C1 segment of cervical spinal cord (tissue), 14 donors: ENCODE results near the gene ZNF771.
"Not testable (repeated sequence)": the region's sequence is repeated elsewhere in the genome, so short reads cannot be mapped to it uniquely, and the experiment has no call there.

Source experiments
- DNase-seq, 14 donors: peaks; one replicate each; lab custom pipeline; 2025; lab: John Stamatoyannopoulos, UW

ZNF771 gene

GRCh38 chr16:30375864-30376263, 31.5 kb upstream of the ZNF771 start:
- DNase-seq: no peak

DNA sequence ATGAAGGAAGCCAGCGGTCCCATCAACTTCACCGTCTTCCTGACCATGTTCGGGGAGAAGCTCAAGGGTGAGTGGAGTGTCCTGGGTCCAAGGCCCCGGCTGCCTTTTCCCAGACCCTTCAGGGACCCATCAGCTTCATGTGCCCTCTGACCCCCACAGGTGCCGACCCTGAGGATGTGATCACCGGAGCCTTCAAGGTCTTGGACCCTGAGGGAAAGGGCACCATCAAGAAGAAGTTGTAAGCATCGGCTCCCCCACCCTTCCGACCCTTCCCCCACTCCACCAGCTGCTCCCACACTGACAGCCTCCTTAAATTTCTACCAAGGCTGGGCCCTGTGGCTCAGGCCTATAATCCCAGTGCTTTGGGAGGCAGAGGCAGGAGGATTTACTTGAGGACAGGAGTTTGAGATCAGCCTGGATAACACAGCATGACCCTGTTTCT, 30.9 kb upstream of the ZNF771 start:
- no peak for DNase-seq

GRCh38 chr16:30377050-30377811, 30.2 kb upstream of the ZNF771 start:
- DNase-seq: peak in 5 of 14 donors; percentile 30 to 82 (median 73)

GRCh38 chr16:30377812-30378235, 29.6 kb upstream of the ZNF771 start:
- DNase-seq: peak in 9 of 14 donors; percentile 75 to 92 (median 87)

- DNase-seq: peak; percentile 62 to 99 (median 97)
These were observed 28.9 kb upstream of the ZNF771 start for GRCh38 chr16:30378236-30379157.

DNA sequence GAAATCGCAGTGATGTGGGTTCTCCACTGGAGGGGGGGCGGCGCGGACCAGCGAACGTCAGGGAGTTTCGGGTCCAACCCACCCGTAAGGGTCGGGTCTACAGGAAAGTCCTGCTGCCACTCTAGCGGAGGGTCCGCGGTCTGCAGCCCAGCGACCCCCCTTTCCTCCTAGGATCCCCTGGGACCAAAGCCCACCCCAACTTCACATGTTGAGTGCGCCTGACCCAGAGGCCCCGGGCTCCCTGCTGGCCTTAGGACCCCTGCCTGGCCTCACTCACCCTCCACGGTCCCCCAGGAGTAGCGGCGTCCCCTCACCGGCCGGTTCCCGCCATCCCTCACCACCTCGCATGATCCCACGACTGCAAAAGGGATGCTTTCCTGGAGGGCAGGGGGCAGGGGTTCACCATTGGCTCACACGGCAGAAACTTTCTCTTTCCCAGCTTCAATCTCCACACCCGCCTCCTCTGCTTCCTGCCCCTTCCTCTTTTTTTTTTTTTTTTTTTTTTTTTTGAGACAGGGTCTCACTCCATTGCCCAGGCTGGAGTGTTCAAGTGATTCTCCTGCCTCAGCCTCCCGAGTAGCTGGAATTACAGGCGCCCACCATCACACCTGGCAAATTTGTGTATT, 28.1 kb upstream of the ZNF771 start:
- DNase-seq: no peak

GRCh38 chr16:30380072-30380802, 27.2 kb upstream of the ZNF771 start:
- no peak for DNase-seq

DNA sequence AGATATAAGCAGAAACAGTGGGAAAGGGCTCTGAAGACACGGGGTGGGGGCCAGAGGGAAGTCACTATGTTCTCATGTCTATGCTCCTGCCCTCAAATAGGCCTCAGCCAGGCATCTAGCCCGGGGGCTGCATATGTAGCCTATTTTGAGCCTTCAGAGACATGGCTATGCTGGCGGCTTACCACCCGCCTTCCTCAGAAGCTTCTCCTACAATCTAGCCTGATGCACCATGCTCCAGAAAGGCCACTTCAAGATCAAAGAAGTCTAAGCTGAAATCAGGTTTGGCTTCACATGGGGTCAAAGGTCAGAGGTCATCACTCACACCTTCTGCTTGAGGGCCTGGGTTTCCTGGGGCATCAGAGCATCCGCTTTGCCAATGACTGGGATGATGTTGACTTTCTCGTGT, 26.6 kb upstream of the ZNF771 start:
- DNase-seq: no peak

DNA sequence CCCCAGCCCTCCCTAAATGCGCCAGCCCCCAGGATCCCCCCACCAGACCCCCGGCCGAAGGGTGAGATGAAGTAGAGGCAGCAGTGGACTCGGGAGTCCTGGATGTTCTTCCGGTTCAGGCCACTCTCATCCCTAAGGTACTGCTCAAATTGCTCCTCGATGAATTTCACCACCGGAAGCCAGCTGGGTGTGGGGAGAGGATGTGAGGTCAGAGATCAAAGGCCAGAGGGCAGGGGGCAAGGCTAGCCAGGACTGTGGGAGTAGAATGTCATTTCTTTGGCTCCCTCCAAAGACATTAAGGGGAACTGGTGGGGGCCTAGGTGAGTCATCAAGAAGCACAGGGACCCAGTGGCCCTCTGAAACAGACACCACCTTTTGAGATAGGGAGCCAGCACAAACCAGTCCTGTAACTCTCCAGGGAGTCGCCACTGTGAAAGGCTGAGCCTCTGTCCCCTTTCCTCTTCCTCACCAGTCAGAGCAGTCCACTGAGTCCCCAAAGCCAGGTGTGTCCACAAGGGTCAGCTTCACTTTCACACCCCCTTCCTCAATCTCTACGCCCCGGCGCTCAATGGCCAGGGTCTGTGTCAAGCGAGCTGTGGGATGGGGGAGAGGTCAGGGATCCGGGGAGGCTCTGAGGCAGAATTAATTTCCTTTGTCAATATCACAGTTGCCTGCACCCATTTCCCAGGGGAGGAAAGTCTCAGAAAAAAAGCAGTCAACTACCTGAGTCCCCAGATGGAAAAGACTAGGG, 25.9 kb upstream of the ZNF771 start:
- no peak for DNase-seq

DNA sequence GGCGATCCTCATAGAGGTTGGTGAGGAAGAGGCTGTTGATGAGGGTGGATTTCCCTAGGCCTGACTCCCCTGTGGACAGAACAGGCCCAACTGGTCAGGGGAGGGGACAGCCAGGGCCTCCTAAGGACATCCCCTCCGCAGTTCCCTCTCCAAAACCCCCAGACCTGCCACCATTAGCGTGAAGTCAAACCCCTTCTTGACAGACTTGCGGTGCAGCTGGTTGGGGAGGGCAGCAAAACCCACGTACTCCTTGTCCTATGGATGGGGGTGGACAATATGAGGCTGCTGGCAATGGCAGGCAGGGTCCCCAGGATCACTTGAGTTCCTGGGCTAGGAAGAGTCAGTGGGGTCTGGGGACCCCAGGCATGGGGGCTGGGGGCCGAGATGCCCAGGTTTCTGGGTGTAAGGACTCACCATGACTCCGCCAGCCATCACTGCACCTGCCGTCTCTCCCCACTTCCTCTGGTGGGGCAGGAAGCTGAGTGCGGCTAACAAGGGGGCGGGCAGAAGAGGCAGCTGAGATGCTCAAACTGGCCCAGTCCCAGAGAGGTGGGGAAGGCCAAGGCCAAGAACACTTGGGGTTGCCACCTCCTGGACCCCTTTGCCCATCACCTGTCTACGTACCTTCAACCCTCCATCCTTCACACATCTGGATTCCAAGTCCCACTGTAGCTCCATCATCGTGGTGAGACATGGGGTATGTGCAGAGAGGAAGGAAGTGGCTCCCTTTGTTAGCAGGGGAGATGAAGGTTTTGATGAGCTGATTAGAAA, 25.1 kb upstream of the ZNF771 start, which contains the start of gene SEPTIN1:
Gene SEPTIN1, minus strand, starts transcription at position 451 of the 771 bp plus-strand sequence. Its CDS starts 19 bp downstream, at position 432.
- DNase-seq: no peak

DNA sequence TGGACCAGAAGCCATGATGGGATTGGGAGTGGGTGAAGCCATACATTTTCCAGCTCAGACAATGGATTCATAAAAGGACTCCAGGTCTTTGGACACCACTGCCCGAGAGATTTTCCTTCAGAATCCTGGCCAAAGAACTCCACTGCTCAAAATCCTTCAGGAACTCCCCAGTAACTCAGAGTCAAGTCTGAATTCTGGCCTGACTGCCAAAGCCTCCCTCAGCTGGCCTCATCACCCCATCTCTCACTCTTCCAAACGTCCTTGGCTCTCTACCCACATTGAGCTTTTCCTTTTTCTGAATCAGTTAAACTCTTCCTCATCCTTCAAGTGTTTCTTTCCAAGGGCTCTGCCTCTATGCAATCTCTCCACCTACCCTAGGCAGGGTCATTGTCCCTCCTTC, 23.9 kb upstream of the ZNF771 start:
- no peak for DNase-seq

- peak in 1 of 14 donors; percentile 52 for DNase-seq
These were observed 12.7 kb upstream of the ZNF771 start for GRCh38 chr16:30394592-30395154.

DNA sequence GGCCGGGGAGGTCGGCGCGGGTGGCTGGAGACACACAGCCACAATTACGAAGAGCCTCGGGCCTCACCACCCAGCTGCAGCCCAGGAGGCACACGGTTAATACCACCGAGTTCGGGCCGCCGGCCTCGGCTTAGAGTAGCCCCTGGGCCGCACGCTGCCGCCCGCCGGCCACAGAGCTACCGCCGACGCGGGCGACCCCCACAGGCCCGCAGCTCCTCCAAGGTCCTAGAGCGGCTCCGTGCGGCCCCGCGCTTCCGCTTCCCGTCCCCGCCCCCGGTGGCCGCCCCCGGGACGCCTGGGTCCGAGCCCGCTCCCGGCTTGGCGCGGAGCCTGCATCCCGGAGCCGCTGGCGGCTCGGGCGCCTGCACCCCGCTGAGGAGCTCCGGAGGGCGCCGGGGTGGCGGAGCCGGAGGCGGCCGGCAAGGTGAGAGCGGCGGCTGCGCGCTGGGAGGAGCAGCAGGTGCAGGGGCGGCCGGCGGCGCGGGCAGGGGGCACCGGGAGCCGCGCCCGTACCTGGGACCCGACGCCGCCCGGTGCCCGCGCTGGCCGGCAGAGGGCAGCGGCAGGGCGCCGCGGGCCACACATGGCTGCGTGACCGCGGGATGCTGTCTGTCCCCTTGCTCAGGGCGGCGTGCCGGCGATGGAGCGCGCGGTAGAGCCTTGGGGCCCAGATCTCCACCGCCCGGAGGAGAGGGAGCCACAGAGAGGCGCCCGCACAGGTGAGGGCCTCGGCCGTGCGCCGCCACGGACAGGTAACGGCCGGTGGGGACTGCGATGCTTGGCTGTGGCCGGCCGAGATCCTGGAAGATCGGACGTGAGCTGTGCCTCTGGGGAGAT, 12.0 kb upstream of the ZNF771 start, which contains the start of gene ZNF48:
Gene ZNF48, plus strand, starts transcription at position 266 of the 837 bp plus-strand sequence. Its CDS starts 375 bp downstream, at position 641.
- DNase-seq: peak in 13 of 14 donors; percentile 42 to 92 (median 76)

GRCh38 chr16:30395992-30396585, 11.3 kb upstream of the ZNF771 start:
- no peak for DNase-seq

DNA sequence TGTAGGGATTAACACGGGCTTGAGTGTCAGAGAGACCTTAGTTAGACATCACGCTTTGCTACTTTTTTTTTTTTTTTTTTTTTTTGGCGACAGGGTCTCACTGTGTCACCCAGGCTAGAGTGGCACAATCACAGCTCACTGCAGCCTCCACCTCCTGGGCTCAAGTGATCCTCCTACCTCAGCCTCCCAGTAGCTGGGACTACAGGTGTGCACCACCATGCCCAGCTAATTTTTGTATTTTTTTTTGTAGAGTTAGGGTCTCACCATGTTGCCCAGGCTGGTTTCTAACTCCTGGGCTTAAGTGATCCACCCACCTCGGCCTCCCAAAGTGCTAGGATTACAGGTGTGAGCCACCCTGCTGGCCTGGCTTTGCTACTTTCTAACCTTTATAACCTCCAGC, 10.8 kb upstream of the ZNF771 start:
- DNase-seq: not testable (repeated sequence)

- no peak for DNase-seq
These were observed 10.3 kb upstream of the ZNF771 start for GRCh38 chr16:30397056-30397455.

- DNase-seq: no peak
These were observed 9.4 kb upstream of the ZNF771 start for GRCh38 chr16:30397776-30398660.
